BE2C (cell line): ENCODE results near the gene ARHGAP22.

Experiments
- DNase-seq: peaks from one replicate; pipeline ENCODE4 v3.0.0-alpha.2; 2020
- H3K27me3 ChIP-seq: fragments of 250-450 bp; sonication (Bioruptor Pico); 2 replicates; pipeline ENCODE4 v1.5.1; 2020; ENCODE audit warnings: mild to moderate bottlenecking
- H3K36me3 ChIP-seq: fragments of 250-450 bp; sonication (Bioruptor Pico); 2 replicates; pipeline ENCODE4 v1.5.1; 2020; ENCODE audit warnings: mild to moderate bottlenecking
- H3K4me1 ChIP-seq: fragments of 250-450 bp; sonication (Bioruptor Pico); 2 replicates; pipeline ENCODE4 v1.5.1; 2020
- H3K4me3 ChIP-seq: 2 replicates; pipeline ENCODE4 v1.5.1; 2011; ENCODE audit warnings: low read depth, low read length
- H3K9me3 ChIP-seq: fragments of 250-450 bp; sonication (Bioruptor Pico); 2 replicates; pipeline ENCODE4 v1.5.1; 2020
- TF ChIP-seq, protein P1 (sequence below): IDR thresholded peaks from 2 replicates; pipeline ENCODE4 v1.5.1; 2012; ENCODE audit warnings: mild to moderate bottlenecking, low read depth, low read length

The ARHGAP22 gene

DNA sequence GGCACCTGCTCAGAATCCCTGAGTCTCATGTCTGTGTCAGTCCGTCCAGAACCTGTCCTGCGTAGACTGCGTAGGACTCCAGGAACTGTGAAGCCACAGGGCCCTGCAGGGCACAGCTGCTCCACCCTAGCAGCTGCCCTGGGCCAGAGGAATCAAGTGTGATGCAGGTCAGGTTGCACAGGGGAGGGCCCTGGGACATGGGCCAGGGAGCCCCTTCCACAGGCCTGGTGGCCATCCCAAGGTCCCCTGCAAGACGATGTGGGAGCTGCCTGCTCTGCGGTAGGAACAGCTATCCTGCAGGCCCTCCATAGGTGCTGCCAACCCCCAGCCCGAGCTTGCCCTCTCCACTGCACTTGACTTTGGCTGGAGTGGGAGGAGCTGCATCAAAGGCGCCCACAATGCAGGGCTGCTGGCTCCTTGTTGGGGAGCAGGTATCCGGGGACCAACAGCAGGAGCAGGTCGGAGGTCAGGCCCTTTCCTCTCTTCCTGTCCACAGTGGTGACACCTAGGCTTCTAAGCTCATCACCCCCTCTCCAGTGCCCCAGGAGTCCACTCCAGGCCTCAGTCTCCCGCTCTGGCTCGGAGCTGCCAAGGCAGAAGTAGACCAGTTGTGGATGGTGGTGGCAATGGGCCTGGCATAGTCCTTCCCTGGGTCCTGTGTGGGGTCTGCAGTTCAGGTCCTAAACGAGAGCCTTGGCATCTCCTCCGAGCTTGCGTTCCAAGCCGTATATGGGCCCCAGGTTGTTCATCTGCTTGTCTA lies 149.3 kb downstream of the ARHGAP22 start:
- no peak overlapping the region for H3K4me3 ChIP-seq
- H3K36me3 ChIP-seq = no peaks in the 10 kb centered on the region
- no peaks in the 10 kb centered on the region for H3K9me3 ChIP-seq
- H3K27me3 ChIP-seq = no peaks in the 10 kb centered on the region
- TF ChIP-seq, protein P1, sequence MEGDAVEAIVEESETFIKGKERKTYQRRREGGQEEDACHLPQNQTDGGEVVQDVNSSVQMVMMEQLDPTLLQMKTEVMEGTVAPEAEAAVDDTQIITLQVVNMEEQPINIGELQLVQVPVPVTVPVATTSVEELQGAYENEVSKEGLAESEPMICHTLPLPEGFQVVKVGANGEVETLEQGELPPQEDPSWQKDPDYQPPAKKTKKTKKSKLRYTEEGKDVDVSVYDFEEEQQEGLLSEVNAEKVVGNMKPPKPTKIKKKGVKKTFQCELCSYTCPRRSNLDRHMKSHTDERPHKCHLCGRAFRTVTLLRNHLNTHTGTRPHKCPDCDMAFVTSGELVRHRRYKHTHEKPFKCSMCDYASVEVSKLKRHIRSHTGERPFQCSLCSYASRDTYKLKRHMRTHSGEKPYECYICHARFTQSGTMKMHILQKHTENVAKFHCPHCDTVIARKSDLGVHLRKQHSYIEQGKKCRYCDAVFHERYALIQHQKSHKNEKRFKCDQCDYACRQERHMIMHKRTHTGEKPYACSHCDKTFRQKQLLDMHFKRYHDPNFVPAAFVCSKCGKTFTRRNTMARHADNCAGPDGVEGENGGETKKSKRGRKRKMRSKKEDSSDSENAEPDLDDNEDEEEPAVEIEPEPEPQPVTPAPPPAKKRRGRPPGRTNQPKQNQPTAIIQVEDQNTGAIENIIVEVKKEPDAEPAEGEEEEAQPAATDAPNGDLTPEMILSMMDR = no peak
- H3K4me1 ChIP-seq = peaks cover 3% of the 10 kb centered on the region
- no peak for DNase-seq

DNA sequence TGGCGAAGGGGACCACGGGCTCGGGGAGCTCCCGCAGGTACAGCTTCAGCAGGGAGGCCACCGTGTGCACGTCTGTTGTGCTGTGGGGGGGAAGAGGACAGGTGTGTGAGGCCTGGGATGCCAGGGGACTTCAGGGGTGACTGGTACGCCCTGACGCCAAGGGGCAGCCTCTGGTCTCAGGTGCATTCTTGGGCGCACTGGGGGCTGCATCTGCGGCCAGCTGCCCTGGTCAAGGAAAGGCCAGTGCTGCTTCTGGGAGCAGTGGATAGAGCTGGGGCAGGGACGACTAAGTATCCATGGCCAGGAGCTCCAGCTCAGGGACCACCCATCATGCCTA lies 149.8 kb downstream of the ARHGAP22 start:
- no peaks in the 10 kb centered on the region for H3K36me3 ChIP-seq
- no peak overlapping the region for H3K4me3 ChIP-seq
- no peaks in the 10 kb centered on the region for H3K27me3 ChIP-seq
- H3K4me1 ChIP-seq = peaks cover 3% of the 10 kb centered on the region
- H3K9me3 ChIP-seq = no peaks in the 10 kb centered on the region
- DNase-seq = no peak
- TF ChIP-seq, protein P1 = no peak

DNA sequence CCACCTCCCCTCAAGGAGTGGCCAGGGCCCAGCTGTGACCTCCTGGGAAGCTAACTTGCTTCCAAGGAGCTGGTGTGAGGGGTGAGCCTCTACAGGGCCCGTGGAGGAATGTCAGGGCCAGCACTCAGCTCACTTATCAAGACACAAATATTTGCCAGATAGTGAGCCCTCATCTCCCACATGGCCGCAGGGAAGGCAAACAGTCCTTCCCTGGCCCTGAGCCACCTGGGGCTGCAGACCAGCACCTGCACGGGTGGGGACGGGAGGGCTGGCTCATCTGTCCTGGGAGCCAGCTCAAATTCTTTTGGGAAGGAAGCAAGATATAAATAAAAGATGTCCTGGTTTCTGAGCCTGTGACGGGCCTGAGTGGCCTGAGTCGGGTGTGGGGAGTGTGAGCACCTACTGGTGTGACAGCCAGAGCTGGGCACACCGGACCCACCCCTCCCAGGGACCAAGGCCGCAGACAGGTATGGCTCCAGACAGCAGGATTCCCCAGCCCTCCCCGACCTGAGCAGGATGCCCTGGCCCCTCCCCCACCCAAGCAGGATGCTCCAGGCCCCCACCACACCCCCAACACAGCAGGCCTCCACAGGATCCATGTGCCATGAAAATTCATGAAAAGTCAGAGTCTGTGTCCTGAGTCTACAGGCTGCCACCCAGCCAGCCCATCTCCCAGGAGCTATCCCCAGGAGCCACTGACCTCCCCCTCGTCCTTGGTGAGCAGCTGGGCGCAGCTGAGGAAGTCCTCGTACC lies 150.4 kb downstream of the ARHGAP22 start:
- Histone ChIP-seq H3K9me3 (no peaks in the 10 kb centered on the region), H3K4me3 (no peak overlapping the region), H3K4me1 (peaks cover 3% of the 10 kb centered on the region), H3K36me3 (no peaks in the 10 kb centered on the region), H3K27me3 (no peaks in the 10 kb centered on the region)
- TF ChIP-seq, protein P1 = no peak
- DNase-seq = no peak

DNA sequence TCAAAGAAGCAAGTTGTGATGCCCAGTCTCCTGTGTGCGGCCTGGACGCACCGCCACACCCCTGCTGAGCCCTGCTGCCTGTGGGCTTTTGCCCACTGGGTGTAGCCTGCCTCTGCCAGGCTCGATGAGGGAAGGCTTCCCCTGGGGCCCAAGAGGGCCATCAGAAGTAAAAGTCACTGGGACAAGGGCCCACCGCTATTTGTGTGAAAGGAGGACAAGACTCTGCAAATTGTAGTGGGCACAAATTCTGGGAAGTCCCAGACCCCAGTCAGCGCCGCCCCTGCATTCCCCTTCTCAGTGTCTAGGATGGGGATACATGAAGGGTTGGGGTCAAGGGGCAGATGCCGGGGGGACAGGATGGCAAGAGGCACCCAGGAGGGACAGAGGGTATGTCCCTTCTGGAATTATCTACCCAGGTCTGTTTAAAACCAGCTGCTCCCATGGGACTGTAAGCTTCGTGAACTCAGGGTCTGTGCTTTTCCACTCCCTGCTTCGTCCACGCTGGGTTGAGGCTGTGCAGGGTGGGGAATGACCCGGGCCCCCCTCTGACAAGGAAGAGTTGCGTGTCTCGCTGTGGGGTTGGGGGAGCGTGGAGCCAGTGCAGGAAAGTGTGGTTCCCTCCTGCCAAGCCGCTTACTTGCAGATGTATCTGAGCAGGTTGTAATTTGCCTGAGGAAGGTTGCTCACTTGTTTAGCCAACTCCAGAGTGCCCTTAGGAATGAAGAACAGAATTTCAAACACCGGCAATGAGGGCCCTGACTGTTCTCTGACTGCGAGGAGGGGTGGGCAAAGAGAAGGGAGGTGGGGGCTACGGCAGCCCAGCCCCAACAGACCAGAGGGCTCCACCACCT lies 151.2 kb downstream of the ARHGAP22 start:
- Histone ChIP-seq H3K27me3 (no peaks in the 10 kb centered on the region), H3K4me1 (peaks cover 3% of the 10 kb centered on the region), H3K9me3 (no peaks in the 10 kb centered on the region), H3K36me3 (no peaks in the 10 kb centered on the region), H3K4me3 (no peak overlapping the region)
- DNase-seq = peak; percentile 5
- TF ChIP-seq, protein P1 = no peak

DNA sequence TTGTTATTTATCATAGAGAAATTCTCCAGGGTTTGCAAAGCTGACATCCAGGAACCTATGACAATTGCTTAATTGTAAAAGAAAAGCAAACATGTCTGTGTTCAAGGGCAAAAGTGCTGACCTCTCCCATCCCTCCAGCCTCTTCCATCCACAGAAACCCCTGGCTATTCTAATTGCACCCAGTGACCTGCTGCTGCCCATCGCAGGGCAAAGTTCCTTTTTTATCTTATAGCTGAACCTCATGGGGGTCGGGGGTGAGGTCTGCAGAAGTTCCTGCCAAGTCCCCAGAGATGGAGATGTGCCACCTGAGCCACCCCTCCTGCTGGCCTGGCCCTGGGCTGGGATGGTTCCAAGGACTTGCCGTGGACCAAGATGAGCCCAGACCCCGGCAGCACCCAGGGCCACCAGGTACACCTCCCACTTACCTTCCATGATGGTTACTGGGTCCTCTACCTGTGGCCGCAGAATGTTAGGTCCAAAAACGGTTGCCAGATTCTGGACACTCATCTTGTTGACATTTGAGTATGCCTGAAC lies 151.9 kb downstream of the ARHGAP22 start:
- DNase-seq = no peak
- Histone ChIP-seq H3K4me1 (peaks cover 3% of the 10 kb centered on the region), H3K9me3 (no peaks in the 10 kb centered on the region), H3K4me3 (no peak overlapping the region), H3K36me3 (no peaks in the 10 kb centered on the region), H3K27me3 (no peaks in the 10 kb centered on the region)
- TF ChIP-seq, protein P1 = no peak
